H1 (cell line): ENCODE data around the gene PRRT1. TPM values are rescaled to one million over a fixed set of nuclear protein-coding genes. Genes with fewer than 3 reads are reported as not detected.

Experiments
- CHD7 ChIP-seq: fragments of 300-600 bp; sonication (generic); IDR thresholded peaks from 2 replicates; pipeline ENCODE4 v1.7.1; 2012; ENCODE audit warnings: low read length, moderate library complexity, mild to moderate bottlenecking, inconsistent platforms; ENCODE audit not compliant: insufficient replicate concordance
- CTBP2 ChIP-seq: IDR thresholded peaks from 2 replicates; pipeline ENCODE4 v1.7.0; 2011; ENCODE audit warnings: borderline replicate concordance, mild to moderate bottlenecking, moderate library complexity, mixed read lengths, low read length; ENCODE audit not compliant: insufficient read depth, insufficient read length
- polyA plus RNA-seq, 7 experiments: library from polyadenylated mRNA; depleted of rRNA in 3 of 7; stranded (reverse) in 5 of 7; unstranded in 2 of 7; fragments of >200 nt in 5 of 7; fragments of 200-250 nt in 2 of 7; gene quantifications; 1 replicate in 5 of 7; 2 replicates in 1 of 7; 4 replicates in 1 of 7; pipeline versions ENCODE4 v1.2.1 to v1.2.3, GENCODE V29; 2011 to 2013; ENCODE audit warnings: missing spikeins in 2 of 7, mixed read lengths in 2 of 7
- total RNA-seq: library from RNA; stranded (reverse); fragmentation: NEBNext Ultra II Directional; extraction: Animal tissue kit (Norgen Biotek cat#: 25700); gene quantifications from 2 replicates; pipeline ENCODE4 v1.2.1, GENCODE V29; 2021

The PRRT1 gene
- total and polyA plus RNA-seq, 2 of the 8 experiments (the other 6 are each of a cell fraction or from before 2014, with no cell fraction given): 0.71 to 2.8 TPM

- TF ChIP-seq CHD7: no peak
- TF ChIP-seq CTBP2: no peak
- TF ChIP-seq, all 59 proteins: peak for 0
These were observed 22.7 kb upstream of the PRRT1 start (continued) for GRCh38 chr6:32174416-32174815.
